Esophagus squamous epithelium (tissue), 4 donors: Measurements from ENCODE around the gene GALNT16.

ENCODE experiments used
- POLR2A ChIP-seq, 4 donors: fragments of 450-650 bp; IDR thresholded peaks; one replicate each; pipeline ENCODE4 v1.6.1; 2017; ENCODE audit warnings: antibody characterized with exemption in 4 of 4, mild to moderate bottlenecking in 4 of 4, moderate library complexity in 3 of 4
- TF ChIP-seq, protein P1 (sequence below), 6 experiments: fragments of 450-650 bp in 4 of 6; fragments of 200-600 bp in 2 of 6; sonication (generic) in 2 of 6; IDR thresholded peaks; one replicate each; pipeline ENCODE4 v1.5.1; 2016 to 2019; ENCODE audit warnings: antibody characterized with exemption in 6 of 6, mild to moderate bottlenecking in 4 of 6, moderate library complexity in 4 of 6

GRCh38 chr14:69287098-69288010, 27.4 kb downstream of the GALNT16 start:
- TF ChIP-seq, protein P1, sequence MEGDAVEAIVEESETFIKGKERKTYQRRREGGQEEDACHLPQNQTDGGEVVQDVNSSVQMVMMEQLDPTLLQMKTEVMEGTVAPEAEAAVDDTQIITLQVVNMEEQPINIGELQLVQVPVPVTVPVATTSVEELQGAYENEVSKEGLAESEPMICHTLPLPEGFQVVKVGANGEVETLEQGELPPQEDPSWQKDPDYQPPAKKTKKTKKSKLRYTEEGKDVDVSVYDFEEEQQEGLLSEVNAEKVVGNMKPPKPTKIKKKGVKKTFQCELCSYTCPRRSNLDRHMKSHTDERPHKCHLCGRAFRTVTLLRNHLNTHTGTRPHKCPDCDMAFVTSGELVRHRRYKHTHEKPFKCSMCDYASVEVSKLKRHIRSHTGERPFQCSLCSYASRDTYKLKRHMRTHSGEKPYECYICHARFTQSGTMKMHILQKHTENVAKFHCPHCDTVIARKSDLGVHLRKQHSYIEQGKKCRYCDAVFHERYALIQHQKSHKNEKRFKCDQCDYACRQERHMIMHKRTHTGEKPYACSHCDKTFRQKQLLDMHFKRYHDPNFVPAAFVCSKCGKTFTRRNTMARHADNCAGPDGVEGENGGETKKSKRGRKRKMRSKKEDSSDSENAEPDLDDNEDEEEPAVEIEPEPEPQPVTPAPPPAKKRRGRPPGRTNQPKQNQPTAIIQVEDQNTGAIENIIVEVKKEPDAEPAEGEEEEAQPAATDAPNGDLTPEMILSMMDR (IDR thresholded peaks at IDR 0.05) = no peak
- TF ChIP-seq POLR2A (IDR thresholded peaks at IDR 0.05) = no peak
